ENCODE results near the gene RAB34. TPM values are rescaled to one million over a fixed set of nuclear protein-coding genes. Genes with fewer than 3 reads are reported as not detected.

Gene RAB34
- total RNA-seq, 1 experiment from 2014 or later = 284 TPM

GRCh38 chr17:28693869-28694268 is 23.8 kb downstream of the RAB34 start:
- H3K4me1 ChIP-seq (ENCODE audit: control insufficient read depth, insufficient read depth, low read length) = no peaks in the 10 kb centered on the region
- intact Hi-C loops (cut with micrococcal nuclease; ENCODE audit: unreplicated experiment) = no loop called here
- H3K4me3 ChIP-seq (ENCODE audit: low read depth in 2 of 2, low read length in 2 of 2) = no peak overlapping the region
- peaks cover 33% of the 10 kb centered on the region for H3K36me3 ChIP-seq (ENCODE audit: control insufficient read depth, insufficient read depth, low read length)
- ChIA-PET POLR2A (no interaction called here), CTCF (no interaction called here)
- TF ChIP-seq POLR2AphosphoS5 (IDR thresholded peaks at IDR 0.05; ENCODE audit: low read depth, low read length) (no peak), SIN3A (IDR thresholded peaks at IDR 0.05; ENCODE audit: borderline replicate concordance, insufficient read depth, low read depth, low read length) (no peak), REST (IDR thresholded peaks at IDR 0.05; ENCODE audit: insufficient read depth in 1 of 2, low read depth in 2 of 2, low read length in 1 of 2) (no peak)
- H3K9me3 ChIP-seq (ENCODE audit: control insufficient read depth, insufficient read depth, low read depth, low read length) = no peaks in the 10 kb centered on the region
- no peak for ATAC-seq
- no peak overlapping the region for H3K27ac ChIP-seq (ENCODE audit: low read length)
- no TSS peak for BruUV-seq (replicated peaks)
- H3K27me3 ChIP-seq (ENCODE audit: control insufficient read depth, insufficient read depth, low read length) = no peaks in the 10 kb centered on the region
- no peak for DNase-seq (ENCODE audit: low read depth, low spot score)
- in situ Hi-C loops (cut with HindIII; ENCODE audit: low pct_unique_long_range_greater_than_20kb, low sequenced_read_pairs) = no loop called here

- no peaks in the 10 kb centered on the region for H3K27me3 ChIP-seq (ENCODE audit: control insufficient read depth, insufficient read depth, low read length)
- in situ Hi-C loops (cut with HindIII; ENCODE audit: low pct_unique_long_range_greater_than_20kb, low sequenced_read_pairs) = no loop called here
- ChIA-PET POLR2A (no interaction called here), CTCF (no interaction called here)
- H3K4me1 ChIP-seq (ENCODE audit: control insufficient read depth, insufficient read depth, low read length) = no peaks in the 10 kb centered on the region
- no peak for TF ChIP-seq TCF7L2 (IDR thresholded peaks at IDR 0.05; ENCODE audit: low read depth, low read length)
- TF ChIP-seq SIN3A (IDR thresholded peaks at IDR 0.05; ENCODE audit: borderline replicate concordance, insufficient read depth, low read depth, low read length) = no peak
- TF ChIP-seq, protein P1, sequence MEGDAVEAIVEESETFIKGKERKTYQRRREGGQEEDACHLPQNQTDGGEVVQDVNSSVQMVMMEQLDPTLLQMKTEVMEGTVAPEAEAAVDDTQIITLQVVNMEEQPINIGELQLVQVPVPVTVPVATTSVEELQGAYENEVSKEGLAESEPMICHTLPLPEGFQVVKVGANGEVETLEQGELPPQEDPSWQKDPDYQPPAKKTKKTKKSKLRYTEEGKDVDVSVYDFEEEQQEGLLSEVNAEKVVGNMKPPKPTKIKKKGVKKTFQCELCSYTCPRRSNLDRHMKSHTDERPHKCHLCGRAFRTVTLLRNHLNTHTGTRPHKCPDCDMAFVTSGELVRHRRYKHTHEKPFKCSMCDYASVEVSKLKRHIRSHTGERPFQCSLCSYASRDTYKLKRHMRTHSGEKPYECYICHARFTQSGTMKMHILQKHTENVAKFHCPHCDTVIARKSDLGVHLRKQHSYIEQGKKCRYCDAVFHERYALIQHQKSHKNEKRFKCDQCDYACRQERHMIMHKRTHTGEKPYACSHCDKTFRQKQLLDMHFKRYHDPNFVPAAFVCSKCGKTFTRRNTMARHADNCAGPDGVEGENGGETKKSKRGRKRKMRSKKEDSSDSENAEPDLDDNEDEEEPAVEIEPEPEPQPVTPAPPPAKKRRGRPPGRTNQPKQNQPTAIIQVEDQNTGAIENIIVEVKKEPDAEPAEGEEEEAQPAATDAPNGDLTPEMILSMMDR (IDR thresholded peaks at IDR 0.05) = no peak
- no peak for TF ChIP-seq REST (IDR thresholded peaks at IDR 0.05; ENCODE audit: insufficient read depth in 1 of 2, low read depth in 2 of 2, low read length in 1 of 2)
- TF ChIP-seq POLR2AphosphoS5 (IDR thresholded peaks at IDR 0.05; ENCODE audit: low read depth, low read length) = no peak
- BruUV-seq (replicated peaks) = no TSS peak
- H3K27ac ChIP-seq (ENCODE audit: low read length) = no peak overlapping the region
- no peak overlapping the region for H3K4me3 ChIP-seq (ENCODE audit: low read depth in 2 of 2, low read length in 2 of 2)
- ATAC-seq (no peak), DNase-seq (ENCODE audit: low read depth, low spot score) (no peak)
- intact Hi-C loops (cut with micrococcal nuclease; ENCODE audit: unreplicated experiment) = no loop called here
- peaks cover 44% of the 10 kb centered on the region for H3K36me3 ChIP-seq (ENCODE audit: control insufficient read depth, insufficient read depth, low read length)
- H3K9me3 ChIP-seq (ENCODE audit: control insufficient read depth, insufficient read depth, low read depth, low read length) = no peaks in the 10 kb centered on the region
Observed at GRCh38 chr17:28689011-28689410, 28.7 kb downstream of the RAB34 start.
